Esophagus mucosa (tissue), 1 donor: ENCODE results near the gene PDCD2L. TPM values are rescaled to one million over a fixed set of nuclear protein-coding genes. Genes with fewer than 3 reads are reported as not detected.

Source experiments
- ATAC-seq: fragments of 200-7000 bp; cut with Tn5 transposase; one replicate; pipeline ENCODE4 v1.9.1; 2020
- total RNA-seq: library from RNA; stranded (reverse); gene quantifications from one replicate; pipeline ENCODE4 v1.2.4, GENCODE V29; 2023
- donor health status: DM: yes; HTN: yes; CAD: no.

PDCD2L gene
- total RNA-seq, 1 donor from 2014 or later = 6.7 TPM

GRCh38 chr19:34471906-34472700 lies 67.9 kb downstream of the PDCD2L start:
- peak; percentile 75 for ATAC-seq

- no peak for ATAC-seq
Observed at GRCh38 chr19:34474233-34474989, 70.2 kb downstream of the PDCD2L start.

GRCh38 chr19:34475026-34475974 lies 71.1 kb downstream of the PDCD2L start:
- peak; percentile 63 for ATAC-seq

Other genes starting within 250 kb of the PDCD2L start
- gene LSM14A, start 231.9 kb upstream of the PDCD2L start, total RNA-seq = 74.8 TPM
- gene GARRE1, start 149.8 kb upstream of the PDCD2L start, total RNA-seq = 10.2 TPM
- gene GPI, start 39.2 kb upstream of the PDCD2L start, total RNA-seq = 230 TPM
- gene UBA2, start 24.0 kb downstream of the PDCD2L start, total RNA-seq = 60.9 TPM
- 2.7 TPM for gene WTIP, start 77.4 kb downstream of the PDCD2L start, total RNA-seq